MM.1S (cell line): ENCODE results near the gene DNAL4.

ENCODE experiments used
- CTCF ChIP-seq: fragments of 300-600 bp; sonication (generic); IDR thresholded peaks from 2 replicates; pipeline ENCODE4 v1.5.1; 2016; ENCODE audit warnings: antibody characterized with exemption, low read length, mixed read lengths
- EZH2 ChIP-seq: fragments of 300-600 bp; sonication (generic); optimal IDR thresholded peaks from 2 replicates; pipeline ENCODE3; 2017; ENCODE audit warnings: low read depth, mild to moderate bottlenecking, antibody characterized with exemption, low read length, mixed read lengths

- TF ChIP-seq CTCF: no peak
- TF ChIP-seq EZH2: no peak
Measured at GRCh38 chr22:38830026-38830844, 36.3 kb upstream of the DNAL4 start.
